Psoas muscle (tissue), 8 donors: ENCODE results near the gene SHC3. TPM values are rescaled to one million over a fixed set of nuclear protein-coding genes. Genes with fewer than 3 reads are reported as not detected.

ENCODE experiments used
- ATAC-seq, 4 donors: fragments of 200-7000 bp; cut with Tn5 transposase; one replicate each; pipeline ENCODE4 v1.9.1; 2020; ENCODE audit warnings: moderate library complexity in 3 of 4, mild to moderate bottlenecking in 2 of 4
- DNase-seq, 2 donors: peaks; one replicate each; pipeline ENCODE4 v3.0.0-alpha.2; 2020
- H3K27ac ChIP-seq: fragments of 200-600 bp; one replicate; pipeline ENCODE4 v1.8.0; 2022
- H3K27me3 ChIP-seq, 3 donors: fragments of 200-600 bp in 1 of 3; one replicate each; pipeline versions ENCODE4 v1.6.1 to v1.8.0; 2013 to 2022; ENCODE audit warnings: low read length in 2 of 3, mild to moderate bottlenecking in 2 of 3, moderate library complexity in 1 of 3; ENCODE audit not compliant: insufficient read depth in 3 of 3
- H3K36me3 ChIP-seq, 2 donors: fragments of 200-600 bp in 1 of 2; one replicate each; pipeline versions ENCODE4 v1.6.1 to v1.8.0; 2013 to 2022; ENCODE audit warnings: low read depth in 1 of 2, mild to moderate bottlenecking in 1 of 2, moderate library complexity in 1 of 2; ENCODE audit not compliant: insufficient read depth in 1 of 2
- H3K4me1 ChIP-seq: fragments of 200-600 bp; one replicate; pipeline ENCODE4 v1.8.0; 2022
- H3K4me3 ChIP-seq: fragments of 200-600 bp; one replicate; pipeline ENCODE4 v1.8.0; 2022; ENCODE audit warnings: mild to moderate bottlenecking
- H3K9me3 ChIP-seq: fragments of 200-600 bp; one replicate; pipeline ENCODE4 v1.8.0; 2022
- WGBS, 3 donors: extraction: QIAGEN DNeasy Blood & Tissue Kit; methylation state at CpG; one replicate each; pipeline versions ENCODE4 v1.1.6 to v1.1.7; 2013; 5-methylcytosine and 5-hydroxymethylcytosine counted together
- intact Hi-C, 2 donors: fragments of 100-400 bp; cut with DNase I; formaldehyde crosslinking; loops; one replicate each; pipeline versions ENCODE4 v1.11.0 to v1.14.2; 2022
- polyA plus RNA-seq, 3 donors: library from polyadenylated mRNA; stranded (reverse); fragments of 200-250 nt; gene quantifications; one replicate each; pipeline ENCODE4 v1.2.3, GENCODE V29; 2013
- total RNA-seq, 4 donors: library from RNA; stranded (reverse); fragmentation: NEBNext Ultra II Directional in 2 of 4; extraction: Animal tissue kit (Norgen Biotek cat#: 25700) in 2 of 4; gene quantifications; one replicate each; pipeline versions ENCODE4 v1.2.1 to v1.2.4, GENCODE V29; 2021 to 2023
- TF ChIP-seq, protein P1 (sequence below): fragments of 200-600 bp; IDR thresholded peaks from one replicate; pipeline ENCODE4 v1.8.0; 2022; ENCODE audit warnings: antibody characterized with exemption
- donor health status: healthy with polysubstance abuse.
- donor health status: DM: no; HTN: no; CAD: no; lungs with moderate emphysema.
- donor health status: Bipolar disorder and iron deficiency.
- donor health status: healthy.
- donor health status: DM: yes; HTN: yes; CAD: no.
- donor health status: DM: no; HTN: no; CAD: no.
- donor health status: DM: no; HTN: no; CAD: no.
- donor health status: DM: yes; HTN: yes; CAD: no.

SHC3 gene
- total and polyA plus RNA-seq, 7 donors: 0.04 to 0.71 (median 0.20) TPM

DNA sequence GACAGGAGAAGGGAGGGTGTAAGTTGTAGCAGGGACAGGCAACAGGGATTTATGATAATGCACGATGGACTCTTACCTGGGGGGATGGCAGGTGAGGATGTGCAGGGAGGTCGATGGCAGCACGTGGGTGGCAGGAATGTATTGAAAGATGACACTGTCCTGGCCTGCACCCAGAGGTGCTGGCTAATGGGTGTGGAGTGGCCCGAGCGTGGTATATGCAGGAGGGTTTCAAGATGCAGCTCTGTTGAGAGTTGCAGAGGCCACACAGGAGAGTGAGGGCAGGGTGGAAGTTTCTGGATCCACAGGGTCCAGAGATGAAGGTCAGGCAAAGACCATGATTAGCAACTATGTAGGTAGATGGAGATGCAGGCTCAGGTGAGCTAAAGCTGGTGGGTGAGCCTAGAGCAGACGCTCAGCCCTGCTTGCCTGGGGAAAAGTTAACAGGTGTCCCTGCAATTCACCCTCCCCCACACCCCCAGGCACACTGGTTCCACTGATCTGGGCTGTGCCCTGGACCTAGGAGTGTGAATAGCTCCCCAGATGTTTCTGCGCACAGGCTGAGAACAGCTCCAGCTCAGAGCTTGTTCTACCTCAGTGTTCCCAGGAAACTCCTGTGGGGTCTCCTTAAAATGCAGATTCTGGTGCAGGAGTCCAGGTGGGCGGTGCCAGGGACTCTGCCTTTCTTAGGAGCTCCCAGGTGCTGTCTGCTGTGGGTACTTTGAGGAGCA is 208.8 kb downstream of the SHC3 start:
- intact Hi-C loops: no loop called here
- 64 to 73% (median 66%) methylated on average over 8 of the region's 8 CpGs for WGBS, 3 donors
- Histone ChIP-seq H3K36me3 (no peaks in the 10 kb centered on the region), H3K9me3 (no peaks in the 10 kb centered on the region), H3K27ac (no peak overlapping the region), H3K4me3 (no peak overlapping the region), H3K4me1 (no peaks in the 10 kb centered on the region), H3K27me3 (no peaks in the 10 kb centered on the region)
- TF ChIP-seq, protein P1, sequence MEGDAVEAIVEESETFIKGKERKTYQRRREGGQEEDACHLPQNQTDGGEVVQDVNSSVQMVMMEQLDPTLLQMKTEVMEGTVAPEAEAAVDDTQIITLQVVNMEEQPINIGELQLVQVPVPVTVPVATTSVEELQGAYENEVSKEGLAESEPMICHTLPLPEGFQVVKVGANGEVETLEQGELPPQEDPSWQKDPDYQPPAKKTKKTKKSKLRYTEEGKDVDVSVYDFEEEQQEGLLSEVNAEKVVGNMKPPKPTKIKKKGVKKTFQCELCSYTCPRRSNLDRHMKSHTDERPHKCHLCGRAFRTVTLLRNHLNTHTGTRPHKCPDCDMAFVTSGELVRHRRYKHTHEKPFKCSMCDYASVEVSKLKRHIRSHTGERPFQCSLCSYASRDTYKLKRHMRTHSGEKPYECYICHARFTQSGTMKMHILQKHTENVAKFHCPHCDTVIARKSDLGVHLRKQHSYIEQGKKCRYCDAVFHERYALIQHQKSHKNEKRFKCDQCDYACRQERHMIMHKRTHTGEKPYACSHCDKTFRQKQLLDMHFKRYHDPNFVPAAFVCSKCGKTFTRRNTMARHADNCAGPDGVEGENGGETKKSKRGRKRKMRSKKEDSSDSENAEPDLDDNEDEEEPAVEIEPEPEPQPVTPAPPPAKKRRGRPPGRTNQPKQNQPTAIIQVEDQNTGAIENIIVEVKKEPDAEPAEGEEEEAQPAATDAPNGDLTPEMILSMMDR: no peak
- DNase-seq (no peak), ATAC-seq (no peak)

DNA sequence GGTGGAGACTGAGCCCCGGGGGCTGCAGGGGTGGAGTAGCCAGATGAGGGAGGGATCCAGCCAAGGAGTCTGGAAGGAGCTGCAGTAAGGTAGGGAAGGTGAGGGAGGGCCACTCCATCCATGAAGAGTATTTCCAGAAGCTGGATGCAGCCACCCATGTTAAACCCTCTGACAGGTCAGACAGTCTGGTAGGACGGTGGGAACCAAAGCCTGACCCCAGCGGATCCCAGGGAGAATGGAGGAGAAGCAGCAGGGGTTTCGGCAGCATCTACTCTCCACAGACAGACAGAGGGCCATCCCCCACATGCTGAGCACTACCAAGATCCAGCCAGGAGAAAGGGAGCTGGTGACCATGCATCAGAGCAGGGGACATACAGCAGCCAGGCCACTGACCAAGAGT is 209.8 kb downstream of the SHC3 start:
- no peak for ATAC-seq
- intact Hi-C loops: no loop called here
- H3K9me3 ChIP-seq: no peaks in the 10 kb centered on the region

DNA sequence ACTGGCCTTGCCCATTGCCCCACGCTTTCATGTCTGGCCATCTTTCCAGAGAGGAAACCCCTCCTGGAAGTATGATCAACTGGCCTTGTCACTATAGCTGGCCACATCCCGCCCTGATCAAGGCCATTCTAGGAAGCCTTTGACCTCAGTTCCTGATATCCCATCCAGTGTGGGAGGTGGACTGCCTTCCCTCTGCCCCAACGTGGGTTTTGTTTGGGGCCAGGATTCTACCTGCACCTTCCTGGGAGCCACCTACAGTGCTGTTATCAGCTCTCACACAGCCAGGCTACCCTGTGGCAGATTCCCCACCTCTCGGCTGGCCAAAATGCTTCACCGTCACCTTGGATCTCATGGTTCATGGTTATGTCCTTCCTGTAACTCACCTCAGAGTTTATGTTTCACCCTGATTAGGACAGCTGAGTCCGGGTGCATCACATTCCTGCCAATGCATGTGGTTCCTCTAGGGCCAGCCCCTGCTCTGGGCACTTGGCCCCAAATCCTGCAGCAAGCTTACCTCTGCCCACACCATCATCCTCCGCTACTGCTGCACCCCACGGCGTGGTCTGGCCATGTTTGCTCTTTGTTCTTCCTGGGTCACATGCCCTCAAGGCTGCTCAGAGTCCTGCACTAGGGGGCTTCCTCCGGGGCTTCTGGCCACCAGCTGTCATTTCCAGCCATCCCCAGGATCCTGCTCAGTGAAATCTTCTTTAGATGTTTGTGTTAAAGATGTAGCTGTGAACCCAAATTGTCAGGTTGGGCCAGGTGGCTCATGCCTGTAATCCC is 211.5 kb downstream of the SHC3 start:
- H3K9me3 ChIP-seq: no peaks in the 10 kb centered on the region
- 82 to 86% (median 85%) methylated on average over 10 of the region's 10 CpGs for WGBS, 3 donors
- DNase-seq (no peak), ATAC-seq (no peak)
- H3K36me3 ChIP-seq: no peaks in the 10 kb centered on the region
- intact Hi-C loops: no loop called here
- no peaks in the 10 kb centered on the region for H3K4me1 ChIP-seq
- TF ChIP-seq, protein P1: no peak
- no peak overlapping the region for H3K4me3 ChIP-seq
- no peak overlapping the region for H3K27ac ChIP-seq
- no peaks in the 10 kb centered on the region for H3K27me3 ChIP-seq

More for the DNA sequence above, 209.8 kb downstream of the SHC3 start:
- Histone ChIP-seq H3K4me3 (no peak overlapping the region), H3K4me1 (no peaks in the 10 kb centered on the region), H3K27me3 (no peaks in the 10 kb centered on the region), H3K27ac (no peak overlapping the region), H3K36me3 (no peaks in the 10 kb centered on the region)
- DNase-seq: no peak
- TF ChIP-seq, protein P1: no peak
- WGBS, 3 donors: 81 to 90% (median 85%) methylated on average over 4 of the region's 4 CpGs

DNA sequence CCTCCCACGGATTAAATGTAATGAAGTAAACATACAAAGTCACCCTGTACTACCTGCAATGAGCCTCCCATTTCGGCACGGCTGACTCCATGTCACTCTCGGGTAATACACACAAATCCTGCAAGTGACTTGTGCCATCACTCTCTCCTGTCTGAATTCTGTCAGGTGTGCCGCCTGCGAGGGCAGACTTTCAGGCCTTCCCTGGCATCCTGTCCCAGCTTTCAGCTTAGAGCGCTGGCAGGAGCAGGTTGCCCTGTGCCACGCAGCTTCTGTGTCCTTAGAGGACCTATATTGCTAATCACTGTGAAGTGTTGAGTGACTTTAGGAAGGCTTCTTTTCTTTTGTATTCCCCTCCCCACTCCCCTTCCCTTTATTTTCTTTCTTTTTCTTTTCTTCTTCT is 213.1 kb downstream of the SHC3 start:
- TF ChIP-seq, protein P1: no peak
- Histone ChIP-seq H3K4me1 (no peaks in the 10 kb centered on the region), H3K27me3 (no peaks in the 10 kb centered on the region), H3K27ac (no peak overlapping the region), H3K36me3 (no peaks in the 10 kb centered on the region), H3K9me3 (no peaks in the 10 kb centered on the region), H3K4me3 (no peak overlapping the region)
- WGBS, 3 donors: 50 to 62% (median 54%) methylated on average over 8 of the region's 8 CpGs
- ATAC-seq (no peak), DNase-seq (no peak)
- intact Hi-C loops: no loop called here
